Spinal cord (tissue), 10 donors: Measurements from ENCODE around the gene HRG. TPM values are rescaled to one million over a fixed set of nuclear protein-coding genes. Genes with fewer than 3 reads are reported as not detected.
"Not testable (repeated sequence)": the region's sequence is repeated elsewhere in the genome, so short reads cannot be mapped to it uniquely, and the experiment has no call there.

ENCODE experiments used
- DNase-seq, 6 donors: peaks; one replicate each; pipeline versions ENCODE4 v3.0.0 to v3.0.0-alpha.2; 2013 to 2015; ENCODE audit warnings: low spot score in 6 of 6, low read depth in 4 of 6
- H3K27ac ChIP-seq: one replicate; pipeline ENCODE4 v1.5.1; 2013; ENCODE audit warnings: low read depth, low read length, control low read depth
- H3K27me3 ChIP-seq: one replicate; pipeline ENCODE4 v1.6.1; 2013; ENCODE audit warnings: low read length; ENCODE audit not compliant: control insufficient read depth, insufficient read depth
- H3K36me3 ChIP-seq: one replicate; pipeline ENCODE4 v1.6.1; 2013; ENCODE audit warnings: low read length; ENCODE audit not compliant: control insufficient read depth, insufficient read depth
- H3K4me1 ChIP-seq: one replicate; pipeline ENCODE4 v1.6.1; 2013; ENCODE audit warnings: low read length; ENCODE audit not compliant: control insufficient read depth, insufficient read depth
- H3K4me3 ChIP-seq: one replicate; pipeline ENCODE4 v1.5.1; 2013; ENCODE audit warnings: low read depth, low read length, control low read depth
- H3K9me3 ChIP-seq: one replicate; pipeline ENCODE4 v1.6.1; 2013; ENCODE audit warnings: low read length; ENCODE audit not compliant: control insufficient read depth, insufficient read depth
- WGBS: methylation state at CpG from one replicate; pipeline ENCODE4 v1.1.5; 2013; ENCODE audit warnings: missing lambda C conversion rate; ENCODE audit not compliant: insufficient coverage; 5-methylcytosine and 5-hydroxymethylcytosine counted together
- polyA plus RNA-seq, 2 donors: library from polyadenylated mRNA; unstranded; fragments of 120-200 nt; gene quantifications; one replicate each; pipeline ENCODE4 v1.2.1, GENCODE V29; 2013; ENCODE audit not compliant: insufficient read length in 2 of 2
- total RNA-seq, 2 donors: library from RNA; depleted of rRNA in 1 of 2; stranded (reverse); fragments of 120-200 nt in 1 of 2; fragments of >200 nt in 1 of 2; gene quantifications; one replicate each; pipeline versions ENCODE4 v1.2.3 to v1.2.4, GENCODE V29; 2013 to 2014
- donor health status: healthy.

Gene HRG
- total and polyA plus RNA-seq, 4 donors = 0.11 to 0.17 TPM; not detected in 2

- Histone ChIP-seq H3K4me1 (no peaks in the 10 kb centered on the region), H3K9me3 (no peaks in the 10 kb centered on the region), H3K36me3 (no peaks in the 10 kb centered on the region), H3K27ac (no peak overlapping the region), H3K27me3 (peaks cover 2% of the 10 kb centered on the region), H3K4me3 (no peak overlapping the region)
- 89% methylated on average over 4 of the region's 4 CpGs for WGBS
- no peak for DNase-seq
Observed at GRCh38 chr3:186624598-186624997, 41.2 kb upstream of the HRG start.

- H3K36me3 ChIP-seq = no peaks in the 10 kb centered on the region
- 75% methylated on average over 2 of the region's 4 CpGs for WGBS
- no peaks in the 10 kb centered on the region for H3K27me3 ChIP-seq
Observed at GRCh38 chr3:186625600-186626042, 40.2 kb upstream of the HRG start.

GRCh38 chr3:186626254-186626847, 39.5 kb upstream of the HRG start:
- DNase-seq = no peak
- 79% methylated on average over 7 of the region's 7 CpGs for WGBS
- H3K9me3 ChIP-seq = no peaks in the 10 kb centered on the region
- no peaks in the 10 kb centered on the region for H3K36me3 ChIP-seq
- no peak overlapping the region for H3K4me3 ChIP-seq
- no peaks in the 10 kb centered on the region for H3K27me3 ChIP-seq
- H3K4me1 ChIP-seq = no peaks in the 10 kb centered on the region
- no peak overlapping the region for H3K27ac ChIP-seq

More at GRCh38 chr3:186625600-186626042, 40.2 kb upstream of the HRG start:
- no peaks in the 10 kb centered on the region for H3K9me3 ChIP-seq
- no peak overlapping the region for H3K27ac ChIP-seq
- no peak overlapping the region for H3K4me3 ChIP-seq
- no peak for DNase-seq
- H3K4me1 ChIP-seq = no peaks in the 10 kb centered on the region

GRCh38 chr3:186627852-186628414, 37.9 kb upstream of the HRG start:
- 96% methylated on average over 5 of the region's 7 CpGs for WGBS
- Histone ChIP-seq H3K9me3 (no peaks in the 10 kb centered on the region), H3K27ac (no peak overlapping the region), H3K4me3 (no peak overlapping the region), H3K36me3 (no peaks in the 10 kb centered on the region), H3K4me1 (no peaks in the 10 kb centered on the region), H3K27me3 (no peaks in the 10 kb centered on the region)
- DNase-seq = no peak

- DNase-seq = no peak
- no peaks in the 10 kb centered on the region for H3K36me3 ChIP-seq
- H3K4me3 ChIP-seq = no peak overlapping the region
- no peaks in the 10 kb centered on the region for H3K4me1 ChIP-seq
- H3K9me3 ChIP-seq = no peaks in the 10 kb centered on the region
- WGBS = 80% methylated on average over 1 of the region's 7 CpGs
- H3K27ac ChIP-seq = no peak overlapping the region
- no peaks in the 10 kb centered on the region for H3K27me3 ChIP-seq
Observed at GRCh38 chr3:186628756-186629155, 37.1 kb upstream of the HRG start.

DNA sequence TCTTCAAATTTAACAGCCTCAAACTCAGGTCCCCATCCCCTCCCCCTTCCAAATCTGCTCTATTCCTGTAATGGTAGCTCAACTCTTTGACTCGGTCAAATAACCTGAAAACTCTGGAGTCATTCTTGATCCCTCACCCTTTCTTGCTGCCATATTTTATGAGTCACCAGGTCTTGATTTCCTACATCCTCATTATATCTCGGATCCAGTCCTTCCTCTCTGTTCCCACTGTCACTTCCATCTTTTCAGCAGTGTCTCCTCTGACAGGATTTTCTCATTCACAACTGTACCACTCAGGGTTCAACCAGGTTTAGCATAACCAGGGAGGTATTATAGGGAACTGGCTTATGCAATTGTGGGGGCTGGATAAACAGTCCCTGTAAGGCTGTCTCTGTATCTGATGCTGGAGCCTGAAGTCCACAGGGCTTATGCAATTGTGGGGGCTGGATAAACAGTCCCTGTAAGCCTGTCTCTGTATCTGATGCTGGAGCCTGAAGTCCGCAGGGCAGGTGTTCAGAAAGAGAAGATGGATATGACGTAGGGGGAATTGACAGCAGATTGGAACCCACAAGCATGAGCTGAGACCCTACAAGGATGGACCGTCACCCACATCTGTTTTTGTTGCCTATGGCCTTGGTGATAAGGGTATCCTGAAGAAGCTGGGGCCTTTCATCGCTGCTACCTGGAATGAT, 34.7 kb upstream of the HRG start:
- no peaks in the 10 kb centered on the region for H3K27me3 ChIP-seq
- H3K36me3 ChIP-seq = no peaks in the 10 kb centered on the region
- no peaks in the 10 kb centered on the region for H3K9me3 ChIP-seq
- WGBS = 75% methylated on average over 5 of the region's 6 CpGs
- H3K4me1 ChIP-seq = no peaks in the 10 kb centered on the region
- H3K4me3 ChIP-seq = no peak overlapping the region
- H3K27ac ChIP-seq = no peak overlapping the region
- DNase-seq = no peak

- no peaks in the 10 kb centered on the region for H3K9me3 ChIP-seq
- no peaks in the 10 kb centered on the region for H3K36me3 ChIP-seq
- no peaks in the 10 kb centered on the region for H3K4me1 ChIP-seq
- no peak for DNase-seq
- no peak overlapping the region for H3K4me3 ChIP-seq
- H3K27me3 ChIP-seq = no peaks in the 10 kb centered on the region
- no peak overlapping the region for H3K27ac ChIP-seq
Observed at GRCh38 chr3:186633481-186633880, 32.3 kb upstream of the HRG start.

GRCh38 chr3:186634207-186634606, 31.6 kb upstream of the HRG start:
- not testable (repeated sequence) for DNase-seq, H3K27ac ChIP-seq, H3K4me3 ChIP-seq, H3K27me3 ChIP-seq, H3K36me3 ChIP-seq, H3K9me3 ChIP-seq, H3K4me1 ChIP-seq
- no CpG with 5 or more reads among the region's 5 CpGs for WGBS

DNA sequence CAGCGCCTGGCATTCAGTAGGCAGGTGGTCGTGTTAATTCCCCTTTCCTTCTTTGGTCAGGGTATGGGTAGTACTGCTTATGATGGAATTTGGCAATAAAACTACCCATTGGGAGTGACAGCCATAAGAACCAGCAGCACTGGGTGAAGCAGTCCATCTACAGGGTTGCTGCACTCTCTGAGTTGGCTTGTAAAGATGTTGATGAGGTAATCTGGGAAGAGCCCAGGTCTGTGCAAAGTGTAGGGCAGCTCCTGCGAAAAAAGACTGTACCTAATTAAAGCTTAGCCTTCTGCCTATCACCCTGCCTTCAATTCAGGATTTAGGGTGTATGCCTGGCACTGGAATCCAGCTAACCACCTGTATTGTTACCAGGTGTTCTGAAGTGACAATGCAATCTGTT, 30.3 kb upstream of the HRG start:
- H3K27me3 ChIP-seq = peaks cover 2% of the 10 kb centered on the region
- no peak overlapping the region for H3K4me3 ChIP-seq
- H3K9me3 ChIP-seq = no peaks in the 10 kb centered on the region
- no peaks in the 10 kb centered on the region for H3K36me3 ChIP-seq
- DNase-seq = no peak
- H3K27ac ChIP-seq = no peak overlapping the region
- 91% methylated on average over 2 of the region's 3 CpGs for WGBS
- H3K4me1 ChIP-seq = peaks cover 4% of the 10 kb centered on the region

DNA sequence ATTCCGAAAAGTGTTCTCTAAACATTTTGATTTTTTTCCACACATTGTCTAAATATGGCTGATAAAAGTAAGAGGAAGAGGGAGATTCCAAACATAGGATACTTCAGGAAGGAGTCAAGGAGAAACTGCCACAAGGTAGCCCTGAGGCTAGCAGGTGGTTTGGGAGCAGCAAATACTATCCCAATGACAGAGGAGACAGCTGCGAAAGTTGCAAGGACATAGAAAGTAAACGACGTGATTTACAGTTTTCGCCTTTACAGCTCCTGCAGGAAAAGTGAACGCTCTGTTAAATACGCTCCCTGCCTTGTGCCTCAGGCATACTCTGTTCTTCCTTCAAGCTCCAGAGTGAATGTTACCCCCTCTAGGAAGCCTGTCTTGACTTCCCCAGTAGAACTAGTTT, 29.3 kb upstream of the HRG start:
- 74% methylated on average over 6 of the region's 7 CpGs for WGBS
- peaks cover 2% of the 10 kb centered on the region for H3K27me3 ChIP-seq
- no peak for DNase-seq

More for the DNA sequence above, 29.3 kb upstream of the HRG start:
- peaks cover 4% of the 10 kb centered on the region for H3K4me1 ChIP-seq
- H3K4me3 ChIP-seq = no peak overlapping the region
- no peaks in the 10 kb centered on the region for H3K9me3 ChIP-seq
- H3K36me3 ChIP-seq = no peaks in the 10 kb centered on the region
- no peak overlapping the region for H3K27ac ChIP-seq
